Nucleus accumbens (tissue), 56 donors: ENCODE data around the gene COLQ.

ENCODE experiments used
- DNase-seq, 56 donors: peaks; one replicate each; lab custom pipeline; 2025; lab: John Stamatoyannopoulos, UW

The COLQ gene

GRCh38 chr3:15520804-15521572 lies 518 bp downstream of the COLQ start:
- no peak for DNase-seq

- DNase-seq: no peak
Observed at GRCh38 chr3:15520185-15520584, 1.3 kb downstream of the COLQ start.

- DNase-seq: no peak
Observed at GRCh38 chr3:15519096-15519495, 2.4 kb downstream of the COLQ start.

GRCh38 chr3:15514663-15515340 lies 6.7 kb downstream of the COLQ start:
- DNase-seq: no peak

- DNase-seq: no peak
Observed at GRCh38 chr3:15513810-15514662, 7.5 kb downstream of the COLQ start.

- no peak for DNase-seq
Observed at GRCh38 chr3:15513116-15513515, 8.4 kb downstream of the COLQ start.

- DNase-seq: peak in 24 of 56 donors; percentile 2 to 64 (median 21)
Observed at GRCh38 chr3:15512166-15512565, 9.3 kb downstream of the COLQ start.

GRCh38 chr3:15511156-15511555 lies 10.3 kb downstream of the COLQ start:
- DNase-seq: no peak

GRCh38 chr3:15510493-15510892 lies 11.0 kb downstream of the COLQ start:
- DNase-seq: no peak

GRCh38 chr3:15506571-15506970 lies 14.9 kb downstream of the COLQ start:
- DNase-seq: no peak

GRCh38 chr3:15505479-15506165 lies 15.9 kb downstream of the COLQ start:
- no peak for DNase-seq

- no peak for DNase-seq
Observed at GRCh38 chr3:15502616-15503015, 18.9 kb downstream of the COLQ start.

GRCh38 chr3:15501126-15501525 lies 20.4 kb downstream of the COLQ start:
- peak in 6 of 56 donors; percentile 3 to 25 (median 8) for DNase-seq

- DNase-seq: no peak
Observed at GRCh38 chr3:15500107-15500724, 21.3 kb downstream of the COLQ start.

- no peak for DNase-seq
Observed at GRCh38 chr3:15499536-15499935, 22.0 kb downstream of the COLQ start.

- no peak for DNase-seq
Observed at GRCh38 chr3:15498431-15499214, 22.9 kb downstream of the COLQ start.

- no peak for DNase-seq
Observed at GRCh38 chr3:15497964-15498363, 23.5 kb downstream of the COLQ start.

GRCh38 chr3:15496341-15496664 lies 25.2 kb downstream of the COLQ start:
- no peak for DNase-seq
